ENCODE results near the gene HOMEZ.

HOMEZ gene

GRCh38 chr14:23269193-23269592 lies 16.7 kb downstream of the HOMEZ start:
- TF ChIP-seq REST (IDR thresholded peaks at IDR 0.05; ENCODE audit: insufficient read depth in 1 of 2, low read depth in 2 of 2, low read length in 2 of 2) (no peak), TAF1 (IDR thresholded peaks at IDR 0.05; ENCODE audit: borderline replicate concordance, insufficient read depth, low read length) (no peak), POLR2AphosphoS5 (IDR thresholded peaks at IDR 0.05; ENCODE audit: low read depth, low read length) (no peak), FOXP2 (optimal IDR thresholded peaks at IDR 0.05; ENCODE audit: borderline replicate concordance, extremely low read depth, extremely low read length, insufficient read depth) (no peak), SIN3A (IDR thresholded peaks at IDR 0.05; ENCODE audit: borderline replicate concordance, insufficient read depth, low read length) (no peak)

GRCh38 chr14:23259426-23259825 lies 26.5 kb downstream of the HOMEZ start:
- no peak for TF ChIP-seq REST (IDR thresholded peaks at IDR 0.05; ENCODE audit: insufficient read depth in 1 of 2, low read depth in 2 of 2, low read length in 2 of 2)

GRCh38 chr14:23258256-23258655 lies 27.7 kb downstream of the HOMEZ start:
- TF ChIP-seq FOXP2 (optimal IDR thresholded peaks at IDR 0.05; ENCODE audit: borderline replicate concordance, extremely low read depth, extremely low read length, insufficient read depth): no peak
- no peak for TF ChIP-seq REST (IDR thresholded peaks at IDR 0.05; ENCODE audit: insufficient read depth in 1 of 2, low read depth in 2 of 2, low read length in 2 of 2)
- no peak for TF ChIP-seq POLR2AphosphoS5 (IDR thresholded peaks at IDR 0.05; ENCODE audit: low read depth, low read length)
- TF ChIP-seq SIN3A (IDR thresholded peaks at IDR 0.05; ENCODE audit: borderline replicate concordance, insufficient read depth, low read length): no peak
- no peak for TF ChIP-seq TAF1 (IDR thresholded peaks at IDR 0.05; ENCODE audit: borderline replicate concordance, insufficient read depth, low read length)

- TF ChIP-seq TAF1 (IDR thresholded peaks at IDR 0.05; ENCODE audit: borderline replicate concordance, insufficient read depth, low read length) (no peak), POLR2AphosphoS5 (IDR thresholded peaks at IDR 0.05; ENCODE audit: low read depth, low read length) (no peak), SIN3A (IDR thresholded peaks at IDR 0.05; ENCODE audit: borderline replicate concordance, insufficient read depth, low read length) (no peak), FOXP2 (optimal IDR thresholded peaks at IDR 0.05; ENCODE audit: borderline replicate concordance, extremely low read depth, extremely low read length, insufficient read depth) (no peak), REST (IDR thresholded peaks at IDR 0.05; ENCODE audit: insufficient read depth in 1 of 2, low read depth in 2 of 2, low read length in 2 of 2) (no peak)
These were observed 33.3 kb downstream of the HOMEZ start for GRCh38 chr14:23252420-23253333.

Data from PFSK-1 (cell line).